Measurements from ENCODE around the gene DGKZ.

The DGKZ gene

GRCh38 chr11:46373787-46374740 is 26.8 kb downstream of the DGKZ start:
- TF ChIP-seq EZH2phosphoT487 (conservative IDR thresholded peaks at IDR 0.05; ENCODE audit: low read length): no peak
- TF ChIP-seq CTCF (IDR thresholded peaks at IDR 0.05; ENCODE audit: insufficient read depth, low read length, poor library complexity, severe bottlenecking): no peak
- no peaks in the 10 kb centered on the region for H3K27me3 ChIP-seq (ENCODE audit: low read length)
- H3K36me3 ChIP-seq (ENCODE audit: low read length): no peaks in the 10 kb centered on the region
- no peak overlapping the region for H3K27ac ChIP-seq (ENCODE audit: low read depth, low read length)
- H3F3A ChIP-seq (ENCODE audit: insufficient read depth): no peaks in the 10 kb centered on the region
- no peak overlapping the region for H2AFZ ChIP-seq (ENCODE audit: low read depth, low read length, severe bottlenecking)
- no peak overlapping the region for H3K4me2 ChIP-seq (ENCODE audit: low read depth, low read length, poor library complexity, severe bottlenecking)
- H4K20me1 ChIP-seq (ENCODE audit: low read depth, low read length): no peaks in the 10 kb centered on the region
- H3K9me3 ChIP-seq (ENCODE audit: insufficient read depth, low read length): no peaks in the 10 kb centered on the region
- H3K9me2 ChIP-seq (replicated peaks; ENCODE audit: insufficient read depth, low read length): no peaks in the 10 kb centered on the region
- H3K79me2 ChIP-seq (ENCODE audit: insufficient read depth, low read length): no peaks in the 10 kb centered on the region
- no peak overlapping the region for H3K4me3 ChIP-seq (ENCODE audit: insufficient read depth, low read length, poor library complexity, severe bottlenecking)
- no peak overlapping the region for H3K9ac ChIP-seq (ENCODE audit: low read length)

GRCh38 chr11:46374815-46375214 is 27.6 kb downstream of the DGKZ start:
- H3K4me2 ChIP-seq (ENCODE audit: low read depth, low read length, poor library complexity, severe bottlenecking): no peak overlapping the region
- H3K9ac ChIP-seq (ENCODE audit: low read length): no peak overlapping the region
- no peaks in the 10 kb centered on the region for H3K36me3 ChIP-seq (ENCODE audit: low read length)
- H2AFZ ChIP-seq (ENCODE audit: low read depth, low read length, severe bottlenecking): no peak overlapping the region
- no peaks in the 10 kb centered on the region for H3K79me2 ChIP-seq (ENCODE audit: insufficient read depth, low read length)
- H3K9me3 ChIP-seq (ENCODE audit: insufficient read depth, low read length): no peaks in the 10 kb centered on the region
- no peak overlapping the region for H3K27ac ChIP-seq (ENCODE audit: low read depth, low read length)
- H3F3A ChIP-seq (ENCODE audit: insufficient read depth): no peaks in the 10 kb centered on the region
- no peaks in the 10 kb centered on the region for H3K9me2 ChIP-seq (replicated peaks; ENCODE audit: insufficient read depth, low read length)
- TF ChIP-seq CTCF (IDR thresholded peaks at IDR 0.05; ENCODE audit: insufficient read depth, low read length, poor library complexity, severe bottlenecking) (no peak), EZH2phosphoT487 (conservative IDR thresholded peaks at IDR 0.05; ENCODE audit: low read length) (no peak)
- no peaks in the 10 kb centered on the region for H4K20me1 ChIP-seq (ENCODE audit: low read depth, low read length)
- H3K4me3 ChIP-seq (ENCODE audit: insufficient read depth, low read length, poor library complexity, severe bottlenecking): no peak overlapping the region
- no peaks in the 10 kb centered on the region for H3K27me3 ChIP-seq (ENCODE audit: low read length)

GRCh38 chr11:46375392-46376101 is 28.3 kb downstream of the DGKZ start:
- TF ChIP-seq EZH2phosphoT487 (conservative IDR thresholded peaks at IDR 0.05; ENCODE audit: low read length) (no peak), CTCF (IDR thresholded peaks at IDR 0.05; ENCODE audit: insufficient read depth, low read length, poor library complexity, severe bottlenecking) (no peak)
- Histone ChIP-seq H3K36me3 (ENCODE audit: low read length) (no peaks in the 10 kb centered on the region), H4K20me1 (ENCODE audit: low read depth, low read length) (no peaks in the 10 kb centered on the region), H3K79me2 (ENCODE audit: insufficient read depth, low read length) (no peaks in the 10 kb centered on the region), H3K9me2 (replicated peaks; ENCODE audit: insufficient read depth, low read length) (no peaks in the 10 kb centered on the region), H2AFZ (ENCODE audit: low read depth, low read length, severe bottlenecking) (no peak overlapping the region), H3K4me2 (ENCODE audit: low read depth, low read length, poor library complexity, severe bottlenecking) (no peak overlapping the region), H3F3A (ENCODE audit: insufficient read depth) (no peaks in the 10 kb centered on the region), H3K27ac (ENCODE audit: low read depth, low read length) (no peak overlapping the region), H3K4me3 (ENCODE audit: insufficient read depth, low read length, poor library complexity, severe bottlenecking) (no peak overlapping the region), H3K9me3 (ENCODE audit: insufficient read depth, low read length) (no peaks in the 10 kb centered on the region), H3K27me3 (ENCODE audit: low read length) (no peaks in the 10 kb centered on the region), H3K9ac (ENCODE audit: low read length) (no peak overlapping the region)
